Endodermal cell (in vitro differentiated cells): Measurements from ENCODE around the gene WASF2. TPM values are rescaled to one million over a fixed set of nuclear protein-coding genes. Genes with fewer than 3 reads are reported as not detected.
"Not testable (repeated sequence)": the region's sequence is repeated elsewhere in the genome, so short reads cannot be mapped to it uniquely, and the experiment has no call there.

Experiments
- DNase-seq: peaks from one replicate; pipeline ENCODE4 v3.0.0-alpha.2; 2017
- H3K27ac ChIP-seq: 2 replicates; pipeline ENCODE4 v1.5.1; 2013; ENCODE audit warnings: mild to moderate bottlenecking, low read depth, low read length, moderate library complexity
- H3K27me3 ChIP-seq: 2 replicates; pipeline ENCODE4 v1.6.1; 2013; ENCODE audit warnings: mild to moderate bottlenecking, low read length, moderate library complexity; ENCODE audit not compliant: insufficient read depth, control insufficient read depth, poor library complexity, severe bottlenecking
- H3K36me3 ChIP-seq: 2 replicates; pipeline ENCODE4 v1.7.0; 2013; ENCODE audit warnings: mild to moderate bottlenecking, low read length, moderate library complexity; ENCODE audit not compliant: control insufficient read depth, insufficient read depth
- H3K4me1 ChIP-seq: one replicate; pipeline ENCODE4 v1.7.0; 2013; ENCODE audit warnings: low read length; ENCODE audit not compliant: control insufficient read depth, insufficient read depth
- H3K4me3 ChIP-seq: 2 replicates; pipeline ENCODE4 v1.5.1; 2013; ENCODE audit warnings: mild to moderate bottlenecking, low read length, moderate library complexity
- H3K9ac ChIP-seq: 2 replicates; pipeline ENCODE4 v1.6.1; 2013; ENCODE audit warnings: mild to moderate bottlenecking, low read length, moderate library complexity; ENCODE audit not compliant: poor library complexity, severe bottlenecking; ENCODE audit errors: extremely low read depth
- H3K9me3 ChIP-seq: 2 replicates; pipeline ENCODE4 v1.6.1; 2013; ENCODE audit warnings: mild to moderate bottlenecking, low read length, moderate library complexity; ENCODE audit not compliant: control insufficient read depth
- H3K27ac Mint-ChIP-seq: 2 replicates; pipeline ENCODE4 v1.8.0; 2020; ENCODE audit warnings: mixed read lengths
- H3K27me3 Mint-ChIP-seq: 2 replicates; pipeline ENCODE4 v1.8.0; 2021; ENCODE audit warnings: mild to moderate bottlenecking, mixed read lengths; ENCODE audit not compliant: insufficient read depth
- H3K36me3 Mint-ChIP-seq: 2 replicates; pipeline ENCODE4 v1.8.0; 2020; ENCODE audit warnings: low read depth, mixed read lengths
- H3K4me1 Mint-ChIP-seq: 2 replicates; pipeline ENCODE4 v1.8.0; 2020; ENCODE audit warnings: mixed read lengths
- H3K4me3 Mint-ChIP-seq: 2 replicates; pipeline ENCODE4 v1.8.0; 2020; ENCODE audit warnings: mild to moderate bottlenecking, moderate library complexity, mixed read lengths
- H3K9me3 Mint-ChIP-seq: 2 replicates; pipeline ENCODE4 v1.8.0; 2020; ENCODE audit warnings: mild to moderate bottlenecking, mixed read lengths
- WGBS, 2 experiments: methylation state at CpG; one replicate each; pipeline versions ENCODE4 v1.1.5 to v1.1.7; 2013; ENCODE audit warnings: missing lambda C conversion rate in 2 of 2, mixed read lengths in 1 of 2; ENCODE audit not compliant: insufficient coverage in 1 of 2, insufficient read length in 1 of 2; 5-methylcytosine and 5-hydroxymethylcytosine counted together
- total RNA-seq, 2 donors: library from RNA; stranded (reverse); fragmentation: NEBNext Ultra II Directional in 1 of 2; extraction: Animal tissue kit (Norgen Biotek cat#: 25700) in 1 of 2; gene quantifications; 2 replicates in 1 of 2; 3 replicates in 1 of 2; pipeline ENCODE4 v1.2.1, GENCODE V29; 2021
- TF ChIP-seq, protein P1 (sequence below): fragments of 200-600 bp; sonication (generic); conservative IDR thresholded peaks from 2 replicates; pipeline ENCODE4 v1.5.0; 2021; ENCODE audit warnings: antibody characterized with exemption, mild to moderate bottlenecking

Gene WASF2
- total RNA-seq, 2 donors from 2014 or later = 90.0 to 98.8 TPM

DNA sequence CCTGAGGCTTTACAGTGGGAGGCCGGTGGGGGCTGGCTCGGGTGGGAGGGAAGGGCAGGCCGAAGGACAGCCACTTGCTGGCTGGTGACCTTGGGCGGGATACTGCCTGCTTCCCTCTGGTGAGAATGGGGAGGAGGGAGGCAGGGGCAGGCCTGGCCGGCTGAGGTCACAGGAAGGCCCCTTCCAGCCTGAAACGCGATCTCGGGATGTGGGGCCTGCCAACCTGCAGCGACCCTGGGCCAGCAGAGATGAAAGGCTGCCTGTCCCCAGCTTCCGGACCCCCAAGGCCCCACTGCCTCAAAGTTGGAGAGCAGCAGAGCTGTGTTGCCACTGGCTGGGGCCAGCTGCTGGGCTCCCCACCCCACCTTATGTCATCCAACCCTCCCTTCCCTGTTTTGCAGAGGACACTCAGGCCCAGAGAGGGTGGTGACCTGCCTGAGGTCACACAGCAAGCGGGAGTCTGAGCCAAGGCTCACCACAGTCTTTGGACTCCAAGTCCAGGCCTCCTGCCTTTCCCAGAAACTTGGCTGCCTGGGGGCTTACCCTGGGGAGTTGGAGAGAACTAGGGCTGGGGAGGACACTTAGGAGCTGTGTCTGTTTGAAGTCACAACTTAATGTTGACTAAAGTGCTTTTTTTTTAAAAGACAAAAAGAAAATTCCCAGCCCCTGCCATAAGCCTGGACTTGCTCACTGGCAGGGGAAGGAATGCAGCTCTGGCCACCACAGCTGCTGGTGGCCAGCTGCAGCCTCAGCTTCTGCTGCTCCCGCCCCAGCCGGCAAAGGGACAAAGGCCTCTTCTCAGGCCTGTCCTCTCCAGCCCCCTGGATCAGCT is 14.8 kb upstream of the WASF2 start:
- H3K4me3 Mint-ChIP-seq = no peak overlapping the region
- H3K4me1 Mint-ChIP-seq = peaks cover 9% of the 10 kb centered on the region
- TF ChIP-seq, protein P1, sequence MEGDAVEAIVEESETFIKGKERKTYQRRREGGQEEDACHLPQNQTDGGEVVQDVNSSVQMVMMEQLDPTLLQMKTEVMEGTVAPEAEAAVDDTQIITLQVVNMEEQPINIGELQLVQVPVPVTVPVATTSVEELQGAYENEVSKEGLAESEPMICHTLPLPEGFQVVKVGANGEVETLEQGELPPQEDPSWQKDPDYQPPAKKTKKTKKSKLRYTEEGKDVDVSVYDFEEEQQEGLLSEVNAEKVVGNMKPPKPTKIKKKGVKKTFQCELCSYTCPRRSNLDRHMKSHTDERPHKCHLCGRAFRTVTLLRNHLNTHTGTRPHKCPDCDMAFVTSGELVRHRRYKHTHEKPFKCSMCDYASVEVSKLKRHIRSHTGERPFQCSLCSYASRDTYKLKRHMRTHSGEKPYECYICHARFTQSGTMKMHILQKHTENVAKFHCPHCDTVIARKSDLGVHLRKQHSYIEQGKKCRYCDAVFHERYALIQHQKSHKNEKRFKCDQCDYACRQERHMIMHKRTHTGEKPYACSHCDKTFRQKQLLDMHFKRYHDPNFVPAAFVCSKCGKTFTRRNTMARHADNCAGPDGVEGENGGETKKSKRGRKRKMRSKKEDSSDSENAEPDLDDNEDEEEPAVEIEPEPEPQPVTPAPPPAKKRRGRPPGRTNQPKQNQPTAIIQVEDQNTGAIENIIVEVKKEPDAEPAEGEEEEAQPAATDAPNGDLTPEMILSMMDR = no peak
- H3K27ac Mint-ChIP-seq = peak overlapping the region; percentile 86
- no peaks in the 10 kb centered on the region for H3K27me3 Mint-ChIP-seq
- no peak overlapping the region for H3K4me3 ChIP-seq
- no peaks in the 10 kb centered on the region for H3K27me3 ChIP-seq
- H3K27ac ChIP-seq = peak overlapping the region; percentile 96
- no peaks in the 10 kb centered on the region for H3K9me3 Mint-ChIP-seq
- DNase-seq = peak; percentile 88
- H3K36me3 ChIP-seq = no peaks in the 10 kb centered on the region
- H3K9me3 ChIP-seq = no peaks in the 10 kb centered on the region
- WGBS, 2 experiments = 39 to 42% methylated on average over 9 to 13 of the region's 13 CpGs
- H3K9ac ChIP-seq = peak overlapping the region; percentile 15
- H3K4me1 ChIP-seq = peaks cover 6% of the 10 kb centered on the region
- H3K36me3 Mint-ChIP-seq = no peaks in the 10 kb centered on the region

DNA sequence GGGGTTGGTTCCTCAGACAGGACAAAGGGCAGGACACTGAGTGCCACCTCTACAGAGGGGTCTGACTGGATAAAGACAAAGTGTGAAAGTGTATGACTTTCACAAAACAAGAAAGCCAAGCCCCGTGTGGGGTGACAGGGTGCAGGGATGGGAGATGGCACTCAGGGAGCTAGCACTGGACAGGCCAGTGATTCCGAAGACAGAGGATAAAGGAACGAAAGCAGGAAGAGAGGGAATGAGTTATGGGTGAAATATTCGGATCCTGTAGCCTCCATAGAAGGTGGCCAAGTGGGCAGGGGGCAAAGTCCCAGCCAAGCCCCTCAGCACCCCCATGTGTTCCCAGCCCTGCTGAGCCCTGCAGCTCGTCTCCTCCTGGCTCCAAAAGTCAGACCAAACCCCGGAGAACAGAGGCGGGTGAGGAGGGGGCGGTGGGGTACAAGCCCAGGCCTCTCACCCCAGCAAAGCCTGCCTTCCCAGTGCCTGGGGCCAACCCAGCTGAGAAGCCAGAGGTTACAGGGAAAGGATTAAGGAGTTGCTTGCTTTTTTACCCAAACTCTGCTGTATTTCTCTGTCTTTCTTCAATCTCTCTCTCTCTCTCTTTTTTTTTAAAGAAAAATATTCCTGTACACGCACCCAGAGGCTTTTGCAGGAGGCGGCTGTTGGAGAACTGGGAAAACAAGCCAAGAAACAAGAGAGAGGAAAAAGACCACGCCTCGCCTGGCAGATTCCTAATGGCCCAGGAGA is 14.0 kb upstream of the WASF2 start:
- Histone ChIP-seq H3K27ac (peak overlapping the region; percentile 96), H3K36me3 (no peaks in the 10 kb centered on the region), H3K4me3 (no peak overlapping the region), H3K27me3 (no peaks in the 10 kb centered on the region), H3K9ac (no peak overlapping the region), H3K4me1 (peaks cover 6% of the 10 kb centered on the region), H3K9me3 (no peaks in the 10 kb centered on the region)
- Mint-ChIP-seq H3K9me3 (no peaks in the 10 kb centered on the region), H3K27ac (peak overlapping the region; percentile 86), H3K27me3 (no peaks in the 10 kb centered on the region), H3K4me3 (no peak overlapping the region), H3K36me3 (no peaks in the 10 kb centered on the region), H3K4me1 (peaks cover 9% of the 10 kb centered on the region)
- DNase-seq = no peak
- TF ChIP-seq, protein P1 = no peak
- 72 to 88% methylated on average over 3 to 12 of the region's 12 CpGs for WGBS, 2 experiments

DNA sequence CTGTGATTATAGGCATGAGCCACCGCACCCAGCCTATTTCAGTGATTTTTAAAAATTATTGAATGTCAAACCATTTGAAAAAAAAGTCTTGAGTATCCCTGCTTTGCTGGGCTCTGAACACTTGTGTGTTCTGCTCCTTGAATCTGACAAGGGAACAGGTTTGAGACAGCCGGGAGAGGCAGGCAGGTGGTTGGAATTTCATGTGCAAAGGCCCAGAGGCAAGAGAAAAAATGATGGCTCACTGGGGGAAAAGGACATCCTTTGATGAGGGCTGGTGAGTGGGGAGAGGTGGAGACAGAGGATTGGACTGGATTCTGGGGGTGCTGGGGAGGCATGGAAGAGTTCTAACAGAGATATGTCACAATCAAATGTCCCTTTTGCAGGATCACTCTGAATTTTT is 13.1 kb upstream of the WASF2 start:
- H3K4me3 Mint-ChIP-seq = no peak overlapping the region

DNA sequence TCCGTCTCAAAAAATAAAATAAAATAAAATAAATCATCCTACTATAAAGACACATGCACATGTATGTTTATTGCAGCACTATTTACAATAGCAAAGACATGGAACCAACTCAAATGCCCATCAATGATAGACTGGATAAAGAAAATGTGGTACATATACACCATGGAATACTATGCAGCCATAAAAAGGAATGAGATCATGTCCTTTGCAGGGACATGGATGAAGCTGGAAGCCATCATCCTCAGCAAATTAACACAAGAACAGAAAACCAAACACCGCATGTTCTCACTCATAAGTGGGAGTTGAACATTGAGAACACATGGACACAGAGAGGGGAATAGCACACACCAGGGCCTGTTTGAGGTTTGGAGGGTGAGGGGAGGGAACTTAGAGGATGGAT is 11.2 kb upstream of the WASF2 start:
- H3K27ac ChIP-seq, DNase-seq, H3K36me3 ChIP-seq, H3K4me3 ChIP-seq, H3K9me3 ChIP-seq, H3K27ac Mint-ChIP-seq, H3K4me3 Mint-ChIP-seq, H3K27me3 Mint-ChIP-seq, H3K36me3 Mint-ChIP-seq, H3K9ac ChIP-seq, H3K9me3 Mint-ChIP-seq, H3K27me3 ChIP-seq, H3K4me1 ChIP-seq: not testable (repeated sequence)
- H3K4me1 Mint-ChIP-seq = peaks cover 16% of the 10 kb centered on the region
- 95 to 100% methylated on average over 1 to 2 of the region's 2 CpGs for WGBS, 2 experiments

More for the DNA sequence above, 13.1 kb upstream of the WASF2 start:
- no peak overlapping the region for H3K27ac ChIP-seq
- DNase-seq = no peak
- H3K9ac ChIP-seq = no peak overlapping the region
- no peak overlapping the region for H3K4me3 ChIP-seq
- Mint-ChIP-seq H3K4me1 (peaks cover 9% of the 10 kb centered on the region), H3K27ac (peak overlapping the region; percentile 58), H3K36me3 (no peaks in the 10 kb centered on the region), H3K9me3 (no peaks in the 10 kb centered on the region), H3K27me3 (no peaks in the 10 kb centered on the region)
- 98 to 100% methylated on average over 2 of the region's 2 CpGs for WGBS, 2 experiments
- H3K36me3 ChIP-seq = no peaks in the 10 kb centered on the region
- no peaks in the 10 kb centered on the region for H3K27me3 ChIP-seq
- H3K9me3 ChIP-seq = no peaks in the 10 kb centered on the region
- TF ChIP-seq, protein P1 = no peak
- H3K4me1 ChIP-seq = peaks cover 6% of the 10 kb centered on the region
